ENCODE data around the gene FGD6.

- TF ChIP-seq CTCF (IDR thresholded peaks at IDR 0.05) (no peak), POLR2A (IDR thresholded peaks at IDR 0.05) (no peak), POLR2AphosphoS5 (IDR thresholded peaks at IDR 0.05) (no peak)
These were observed 157.3 kb downstream of the FGD6 start for GRCh38 chr12:95059984-95060383.

Measured in breast epithelium (tissue), 3 donors.